HCT116 (cell line): Measurements from ENCODE around the gene PPP2R2D.

Experiments used
- CEBPB ChIP-seq: IDR thresholded peaks from 2 replicates; pipeline ENCODE4 v1.6.1; 2012; ENCODE audit warnings: low read depth
- CTCF ChIP-seq, 3 experiments: fragments of 200-600 bp in 1 of 3; sonication (generic) in 1 of 3; IDR thresholded peaks in 2 of 3; conservative IDR thresholded peaks in 1 of 3; 2 replicates each; pipeline ENCODE4 v1.5.1; 2012 to 2017; ENCODE audit warnings: low read depth in 2 of 3, low read length in 2 of 3, antibody characterized with exemption in 1 of 3, borderline replicate concordance in 1 of 3, control low read depth in 1 of 3, mild to moderate bottlenecking in 1 of 3, mixed read lengths in 1 of 3, mixed run types in 1 of 3, moderate library complexity in 1 of 3; ENCODE audit not compliant: insufficient read depth in 1 of 3
- EZH2 ChIP-seq: fragments of 200-600 bp; sonication (generic); IDR thresholded peaks from 2 replicates; pipeline ENCODE4 v1.6.1; 2017; ENCODE audit warnings: antibody characterized with exemption, mixed run types
- MAX ChIP-seq: IDR thresholded peaks from 2 replicates; pipeline ENCODE4 v1.6.1; 2012
- POLR2A ChIP-seq: IDR thresholded peaks from 2 replicates; pipeline ENCODE4 v1.7.0; 2011; ENCODE audit warnings: borderline replicate concordance; ENCODE audit not compliant: insufficient read depth, insufficient read length; ENCODE audit errors: extremely low read depth
- SIN3A ChIP-seq: IDR thresholded peaks from 2 replicates; pipeline ENCODE4 v1.6.1; 2012; ENCODE audit warnings: low read depth
- ZFX ChIP-seq: fragments of 450-650 bp; IDR thresholded peaks from 2 replicates; pipeline ENCODE4 v1.6.1; 2017
- TF ChIP-seq, protein P1 (sequence below): IDR thresholded peaks from 2 replicates; pipeline ENCODE4 v1.6.1; 2012
- TF ChIP-seq, protein P2 (sequence below): IDR thresholded peaks from 2 replicates; pipeline ENCODE4 v1.6.1; 2012; ENCODE audit warnings: low read depth

DNA sequence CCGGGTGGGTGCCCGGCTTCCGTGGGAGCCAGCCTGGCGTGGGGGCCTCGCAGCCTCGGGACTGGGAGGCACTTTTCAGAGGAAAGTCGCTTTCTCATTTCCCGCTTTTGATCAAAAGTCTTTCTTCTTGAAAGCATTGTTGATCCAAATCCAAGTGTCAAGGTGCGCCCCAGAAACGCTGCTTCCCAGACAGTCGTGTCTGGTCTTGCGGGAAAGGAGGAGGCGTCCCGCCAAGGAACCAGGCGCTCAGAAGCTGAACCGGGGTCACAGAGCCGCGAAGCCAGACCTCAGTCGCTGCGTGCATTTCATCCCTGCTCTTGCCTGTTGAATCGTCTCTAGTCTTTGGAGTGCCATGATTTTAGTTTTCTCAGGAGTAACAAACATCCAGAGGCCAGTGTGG lies 82.0 kb downstream of the PPP2R2D start:
- TF ChIP-seq CTCF (IDR thresholded peaks at IDR 0.05 in 2 of 3, conservative IDR thresholded peaks at IDR 0.05 in 1 of 3; ENCODE audit: borderline replicate concordance in 1 of 3, insufficient read depth in 1 of 3, low read depth in 2 of 3, low read length in 2 of 3) = no peak
- TF ChIP-seq POLR2A = no peak
- TF ChIP-seq SIN3A = no peak
- TF ChIP-seq MAX = no peak
- TF ChIP-seq ZFX = no peak
- no peak for TF ChIP-seq EZH2
- no peak for TF ChIP-seq CEBPB
- TF ChIP-seq, protein P1, sequence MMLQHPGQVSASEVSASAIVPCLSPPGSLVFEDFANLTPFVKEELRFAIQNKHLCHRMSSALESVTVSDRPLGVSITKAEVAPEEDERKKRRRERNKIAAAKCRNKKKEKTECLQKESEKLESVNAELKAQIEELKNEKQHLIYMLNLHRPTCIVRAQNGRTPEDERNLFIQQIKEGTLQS = no peak
- TF ChIP-seq, protein P2, sequence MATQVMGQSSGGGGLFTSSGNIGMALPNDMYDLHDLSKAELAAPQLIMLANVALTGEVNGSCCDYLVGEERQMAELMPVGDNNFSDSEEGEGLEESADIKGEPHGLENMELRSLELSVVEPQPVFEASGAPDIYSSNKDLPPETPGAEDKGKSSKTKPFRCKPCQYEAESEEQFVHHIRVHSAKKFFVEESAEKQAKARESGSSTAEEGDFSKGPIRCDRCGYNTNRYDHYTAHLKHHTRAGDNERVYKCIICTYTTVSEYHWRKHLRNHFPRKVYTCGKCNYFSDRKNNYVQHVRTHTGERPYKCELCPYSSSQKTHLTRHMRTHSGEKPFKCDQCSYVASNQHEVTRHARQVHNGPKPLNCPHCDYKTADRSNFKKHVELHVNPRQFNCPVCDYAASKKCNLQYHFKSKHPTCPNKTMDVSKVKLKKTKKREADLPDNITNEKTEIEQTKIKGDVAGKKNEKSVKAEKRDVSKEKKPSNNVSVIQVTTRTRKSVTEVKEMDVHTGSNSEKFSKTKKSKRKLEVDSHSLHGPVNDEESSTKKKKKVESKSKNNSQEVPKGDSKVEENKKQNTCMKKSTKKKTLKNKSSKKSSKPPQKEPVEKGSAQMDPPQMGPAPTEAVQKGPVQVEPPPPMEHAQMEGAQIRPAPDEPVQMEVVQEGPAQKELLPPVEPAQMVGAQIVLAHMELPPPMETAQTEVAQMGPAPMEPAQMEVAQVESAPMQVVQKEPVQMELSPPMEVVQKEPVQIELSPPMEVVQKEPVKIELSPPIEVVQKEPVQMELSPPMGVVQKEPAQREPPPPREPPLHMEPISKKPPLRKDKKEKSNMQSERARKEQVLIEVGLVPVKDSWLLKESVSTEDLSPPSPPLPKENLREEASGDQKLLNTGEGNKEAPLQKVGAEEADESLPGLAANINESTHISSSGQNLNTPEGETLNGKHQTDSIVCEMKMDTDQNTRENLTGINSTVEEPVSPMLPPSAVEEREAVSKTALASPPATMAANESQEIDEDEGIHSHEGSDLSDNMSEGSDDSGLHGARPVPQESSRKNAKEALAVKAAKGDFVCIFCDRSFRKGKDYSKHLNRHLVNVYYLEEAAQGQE = no peak
